AG08396 (cell line): ENCODE data around the gene NME7.
"Not testable (repeated sequence)": the region's sequence is repeated elsewhere in the genome, so short reads cannot be mapped to it uniquely, and the experiment has no call there.

Source experiments
- DNase-seq: peaks from one replicate; pipeline ENCODE4 v3.0.0; 2012; ENCODE audit warnings: low spot score, mixed read lengths

NME7 gene

GRCh38 chr1:169305948-169306347, 61.6 kb downstream of the NME7 start:
- DNase-seq = no peak

- DNase-seq = no peak
Observed at GRCh38 chr1:169305356-169305755, 62.2 kb downstream of the NME7 start.

GRCh38 chr1:169300854-169301253, 66.7 kb downstream of the NME7 start:
- DNase-seq = no peak

- DNase-seq = no peak
Observed at GRCh38 chr1:169298441-169298840, 69.2 kb downstream of the NME7 start.

- no peak for DNase-seq
Observed at GRCh38 chr1:169295846-169296245, 71.8 kb downstream of the NME7 start.

GRCh38 chr1:169295425-169295824, 72.2 kb downstream of the NME7 start:
- no peak for DNase-seq

DNA sequence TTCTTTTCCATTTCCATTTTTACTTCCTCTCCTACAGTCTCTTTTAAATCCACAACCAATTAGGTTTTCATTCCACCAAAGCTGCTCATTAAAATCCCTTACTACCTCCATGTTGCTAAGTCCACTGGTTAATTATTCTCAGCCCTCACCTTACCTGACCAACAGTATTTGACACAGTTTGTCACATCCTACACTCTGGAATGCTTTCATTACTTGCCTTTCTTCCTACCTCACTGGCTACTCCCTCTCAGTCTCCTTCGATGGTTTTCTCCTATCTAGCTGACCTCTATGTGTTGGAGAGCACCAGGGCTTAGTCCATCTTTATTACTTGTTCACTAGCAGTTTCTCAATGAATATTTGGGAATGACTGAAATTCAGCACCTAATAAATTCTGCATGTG, 78.6 kb downstream of the NME7 start:
- DNase-seq = no peak

DNA sequence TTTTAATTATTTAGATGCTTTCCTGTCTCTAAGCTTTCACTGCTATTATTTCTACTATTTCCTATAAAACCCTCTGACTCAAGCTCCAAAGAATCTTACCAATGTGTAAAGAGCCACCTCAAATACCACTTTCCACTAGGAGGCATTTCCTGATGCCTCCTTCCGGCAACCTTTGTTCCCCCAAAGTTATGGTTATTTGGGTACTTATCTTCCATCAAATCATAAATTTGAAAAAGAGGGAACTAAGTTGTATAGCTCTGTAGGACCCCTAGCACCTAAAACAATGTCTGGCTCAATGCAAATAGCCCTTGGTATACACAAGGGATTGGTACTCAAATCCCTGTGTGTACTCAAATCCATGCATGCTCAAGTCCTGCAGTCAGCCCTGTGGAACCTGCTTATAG, 79.6 kb downstream of the NME7 start:
- peak; percentile 9 for DNase-seq

GRCh38 chr1:169287280-169287679, 80.3 kb downstream of the NME7 start:
- DNase-seq = no peak

DNA sequence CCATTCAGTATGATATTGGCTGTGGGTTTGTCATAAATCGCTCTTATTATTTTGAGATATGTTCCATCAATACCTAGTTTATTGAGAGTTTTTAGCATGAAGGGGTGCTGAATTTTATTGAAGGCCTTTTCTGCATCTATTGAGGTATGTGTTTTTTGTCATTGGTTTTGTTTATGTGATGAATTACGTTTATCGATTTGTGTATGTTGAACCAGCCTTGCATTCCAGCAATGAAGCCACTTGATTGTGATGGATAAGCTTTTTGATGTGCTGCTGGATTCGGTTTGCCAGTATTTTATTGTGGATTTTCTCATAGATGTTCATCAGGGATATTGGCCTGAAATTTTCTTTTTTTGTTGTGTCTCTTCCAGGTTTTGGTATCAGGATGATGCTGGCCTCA, 86.0 kb downstream of the NME7 start:
- not testable (repeated sequence) for DNase-seq

- DNase-seq = no peak
Observed at GRCh38 chr1:169271098-169271497, 96.5 kb downstream of the NME7 start.

GRCh38 chr1:169266133-169266532, 101.5 kb downstream of the NME7 start:
- DNase-seq = no peak

- no peak for DNase-seq
Observed at GRCh38 chr1:169263059-169263458, 104.5 kb downstream of the NME7 start.

- DNase-seq = no peak
Observed at GRCh38 chr1:169261884-169262283, 105.7 kb downstream of the NME7 start.

DNA sequence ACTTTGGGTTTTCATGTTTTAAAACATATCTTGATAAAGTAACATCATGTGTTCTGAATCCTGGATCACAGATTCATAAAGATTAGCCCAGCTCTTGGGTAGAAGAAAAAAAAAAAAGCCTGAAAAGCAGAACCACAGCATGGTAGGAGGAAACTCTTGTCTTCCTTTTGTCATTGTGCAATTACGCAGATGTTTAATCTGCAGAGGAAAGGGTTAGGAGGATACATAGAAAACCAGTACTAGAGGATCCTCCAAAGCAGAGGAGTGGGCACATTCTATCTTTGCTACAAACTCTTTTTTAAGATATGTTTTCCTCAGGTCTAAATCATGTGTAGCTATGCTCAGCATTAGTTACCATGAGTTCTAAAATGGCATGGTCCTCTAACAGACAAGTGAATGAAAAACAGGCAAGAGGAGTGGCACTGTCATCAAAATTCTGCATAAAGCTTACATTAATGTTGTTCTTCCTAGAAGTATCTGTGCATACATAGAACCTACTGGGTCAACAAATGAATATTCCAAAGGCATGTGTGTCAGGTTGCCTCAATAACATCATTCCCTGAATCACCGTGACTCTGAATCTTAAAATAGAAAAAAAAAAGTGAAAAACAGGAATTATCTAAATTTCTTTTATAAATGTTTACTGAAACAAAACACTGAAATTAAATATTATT, 107.0 kb downstream of the NME7 start:
- DNase-seq = no peak

DNA sequence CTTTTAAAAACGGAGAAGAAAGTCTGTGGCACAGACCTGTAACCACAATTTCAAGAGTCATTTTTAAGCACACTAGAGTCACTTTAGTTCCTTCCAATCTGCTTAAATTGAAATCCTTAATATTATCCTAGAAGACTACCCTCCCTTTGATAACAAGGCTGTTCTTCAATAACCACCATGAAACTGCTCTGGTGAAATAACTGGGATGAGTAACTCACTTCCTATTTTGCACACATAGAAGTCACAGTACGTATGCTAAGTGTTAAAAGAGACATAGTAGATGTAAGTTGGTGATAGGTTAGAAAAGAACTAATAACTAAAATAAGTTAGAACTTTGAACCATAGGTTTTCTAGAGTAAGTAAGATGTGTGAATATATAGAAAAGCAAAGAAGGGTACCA, 107.8 kb downstream of the NME7 start:
- no peak for DNase-seq

DNA sequence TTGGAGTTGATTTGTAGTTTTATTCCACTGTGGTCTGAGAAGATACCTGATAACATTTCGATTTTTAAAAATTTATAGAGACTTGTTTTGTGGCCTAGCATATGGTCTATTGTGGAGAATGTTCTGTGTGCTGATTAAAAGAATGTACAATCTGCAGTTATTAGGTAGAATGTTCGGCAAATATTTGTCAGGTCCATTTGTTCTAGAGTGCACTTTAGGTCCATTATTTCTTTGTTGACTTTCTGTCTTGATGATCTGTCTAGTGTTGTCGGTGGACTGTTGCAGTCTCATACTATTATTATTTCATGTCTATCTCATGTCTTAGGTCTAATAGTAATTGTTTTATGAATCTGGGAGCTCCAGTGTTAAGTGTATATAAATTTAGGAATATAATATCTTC, 116.8 kb downstream of the NME7 start:
- no peak for DNase-seq

DNA sequence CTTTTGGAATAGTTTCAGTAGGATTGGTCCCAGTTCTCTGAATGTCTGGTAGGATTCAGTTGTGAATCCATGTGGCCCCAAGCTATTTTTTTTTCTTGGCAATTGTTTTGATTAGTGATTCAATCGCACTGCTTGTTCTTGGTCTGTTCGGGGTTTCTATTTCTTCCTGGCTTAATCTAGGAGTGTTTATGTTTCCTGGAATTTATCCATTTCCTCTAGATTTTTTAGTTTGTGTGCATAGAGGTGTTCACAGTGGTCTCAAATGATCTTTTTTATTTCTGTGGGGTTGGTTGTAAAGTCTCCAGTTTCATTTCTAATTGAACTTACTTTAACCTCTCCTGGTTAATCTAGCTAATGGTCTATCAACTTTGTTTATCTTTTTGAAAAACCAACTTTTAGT, 117.6 kb downstream of the NME7 start:
- DNase-seq = no peak

DNA sequence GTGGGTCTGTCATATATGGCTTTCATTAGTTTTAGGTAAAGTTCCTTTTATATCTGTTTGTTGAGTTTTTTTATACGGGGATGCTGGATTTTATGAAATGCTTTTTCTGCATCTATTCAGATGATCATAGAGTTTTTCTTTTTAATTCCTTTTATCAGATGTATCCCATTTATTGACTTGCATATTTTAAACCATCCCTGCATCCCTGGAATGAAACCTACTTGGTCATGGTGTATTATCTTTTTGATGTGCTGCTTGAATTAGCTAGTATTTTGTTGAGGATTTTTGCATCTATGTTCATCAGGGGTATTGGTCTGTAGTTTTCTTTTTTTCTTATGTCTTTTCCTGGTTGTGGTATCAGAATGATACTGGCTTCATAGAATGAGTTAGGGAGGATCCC, 118.0 kb downstream of the NME7 start:
- DNase-seq = no peak

DNA sequence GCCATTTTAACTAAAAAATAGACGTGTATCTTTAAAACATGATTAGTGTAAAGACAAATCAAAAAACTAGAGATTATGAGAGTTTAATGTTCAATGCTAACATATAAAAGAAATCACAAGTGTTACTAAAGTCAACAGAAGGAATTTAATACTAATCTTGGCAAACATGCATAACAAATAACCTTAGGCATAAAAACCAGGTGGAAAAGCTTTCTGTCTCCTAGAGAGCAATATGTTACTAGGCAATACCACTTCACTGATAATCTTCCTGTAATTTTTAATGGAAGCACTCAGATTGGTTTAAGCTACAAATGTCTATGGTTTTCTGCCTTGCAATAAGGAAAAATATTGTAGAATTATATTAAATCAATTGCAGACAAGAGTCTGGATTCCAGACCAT, 121.9 kb downstream of the NME7 start:
- no peak for DNase-seq

GRCh38 chr1:169240449-169241232, 127.0 kb downstream of the NME7 start:
- no peak for DNase-seq

DNA sequence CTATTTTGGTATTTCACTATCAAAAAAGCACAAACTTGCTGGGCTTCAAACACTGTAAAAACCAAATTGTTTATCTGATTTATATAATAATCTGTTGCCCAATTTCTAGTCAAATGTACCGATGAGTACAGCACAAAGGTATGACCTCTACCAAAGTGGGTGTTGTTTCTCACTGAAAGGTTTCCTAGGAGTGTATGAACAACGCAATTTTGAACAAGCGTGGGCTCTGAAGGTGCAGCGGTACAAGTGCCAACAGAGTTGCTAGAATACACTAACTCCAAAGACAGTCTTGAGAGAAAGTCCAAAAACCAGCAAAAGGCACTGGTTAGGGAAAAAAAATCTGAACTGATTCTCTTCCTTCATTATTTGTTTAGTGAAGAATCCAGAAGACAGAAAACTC, 130.7 kb downstream of the NME7 start:
- no peak for DNase-seq

GRCh38 chr1:169236143-169236542, 131.5 kb downstream of the NME7 start:
- peak; percentile 13 for DNase-seq

- no peak for DNase-seq
Observed at GRCh38 chr1:169235568-169235967, 132.0 kb downstream of the NME7 start.
